ENCODE results near the gene SH3D21.

SH3D21 gene

DNA sequence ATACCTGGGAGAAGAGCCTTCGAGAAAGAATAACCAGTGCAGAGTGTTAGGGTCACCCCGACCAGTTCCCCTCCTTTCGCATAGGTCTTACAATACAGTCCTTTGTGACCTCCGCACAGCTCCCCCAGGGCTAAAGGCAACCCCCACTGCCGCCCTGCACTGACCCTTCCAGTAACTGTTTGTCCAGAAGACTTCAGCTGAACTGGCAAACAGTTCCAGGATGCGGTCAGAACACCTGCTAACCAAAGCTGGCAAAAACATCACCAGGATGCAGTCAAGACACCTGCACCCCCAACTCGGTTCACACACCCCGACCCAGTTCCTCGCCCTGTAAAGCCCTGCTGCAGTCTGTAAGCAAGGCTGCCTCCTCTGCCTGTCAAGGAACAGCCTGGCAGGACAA, 23.6 kb downstream of the SH3D21 start:
- no peak for DNase-seq (ENCODE audit: low read depth in 2 of 2)

DNA sequence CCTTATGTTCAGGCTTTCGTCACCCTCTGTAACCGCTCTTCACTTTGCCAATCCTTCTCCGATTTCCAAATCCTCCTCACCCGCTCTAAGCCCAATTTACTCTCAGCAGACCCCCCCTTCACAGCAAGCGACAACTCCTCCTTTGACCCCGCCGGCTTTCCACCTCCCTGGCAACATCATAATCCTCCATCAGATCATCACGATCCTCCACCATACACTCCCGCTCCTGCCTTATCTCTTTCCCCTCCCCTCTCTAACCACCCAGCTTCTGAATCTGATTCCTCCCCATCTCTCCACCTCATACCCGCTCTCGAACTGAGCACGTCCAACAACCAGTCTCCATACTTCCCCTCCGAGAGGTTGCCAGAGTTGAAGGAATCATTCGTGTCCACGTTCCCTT, 24.8 kb downstream of the SH3D21 start:
- DNase-seq (ENCODE audit: low read depth in 2 of 2) = no peak

DNA sequence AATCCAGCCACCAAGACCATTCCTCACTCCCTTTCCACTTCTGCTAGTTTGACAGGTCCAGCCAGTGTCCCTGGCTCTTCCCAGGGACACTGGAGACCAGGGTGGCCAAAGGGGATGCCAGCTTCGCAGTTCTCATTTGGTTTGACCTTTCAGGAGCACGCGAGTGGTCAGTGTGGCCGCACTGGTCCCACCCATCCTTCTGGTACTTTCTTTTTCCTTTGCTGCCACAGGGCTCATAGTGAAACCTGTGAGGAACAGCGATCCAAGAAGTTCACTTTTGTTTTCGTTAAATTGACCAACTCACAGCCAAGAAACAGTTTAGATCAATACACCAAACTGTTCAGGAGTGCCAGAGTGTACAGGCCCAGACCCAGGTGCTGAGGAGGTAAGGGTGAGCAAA, 31.7 kb downstream of the SH3D21 start:
- no peak for DNase-seq (ENCODE audit: low read depth in 2 of 2)

DNA sequence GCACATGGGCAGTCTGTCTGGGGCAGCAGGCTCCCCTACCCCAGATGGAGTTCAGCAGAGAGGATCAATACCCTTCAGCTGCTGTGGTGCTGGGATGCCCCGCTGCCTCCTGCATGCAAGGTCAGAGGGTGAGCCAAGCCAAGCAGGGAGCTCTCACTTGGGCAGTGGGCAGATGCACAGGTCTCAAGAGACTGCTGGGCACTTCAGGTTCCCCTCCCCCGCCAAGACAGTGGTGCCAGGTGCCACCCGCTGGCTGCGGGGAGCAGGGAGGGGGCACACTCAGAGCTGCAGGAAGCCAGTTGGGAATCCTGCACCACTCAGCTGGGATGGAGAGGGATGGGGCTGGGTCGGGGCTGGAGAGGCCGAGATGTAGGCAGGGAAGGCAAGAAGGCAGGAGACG, 33.0 kb downstream of the SH3D21 start:
- DNase-seq (ENCODE audit: low read depth in 2 of 2) = no peak

DNA sequence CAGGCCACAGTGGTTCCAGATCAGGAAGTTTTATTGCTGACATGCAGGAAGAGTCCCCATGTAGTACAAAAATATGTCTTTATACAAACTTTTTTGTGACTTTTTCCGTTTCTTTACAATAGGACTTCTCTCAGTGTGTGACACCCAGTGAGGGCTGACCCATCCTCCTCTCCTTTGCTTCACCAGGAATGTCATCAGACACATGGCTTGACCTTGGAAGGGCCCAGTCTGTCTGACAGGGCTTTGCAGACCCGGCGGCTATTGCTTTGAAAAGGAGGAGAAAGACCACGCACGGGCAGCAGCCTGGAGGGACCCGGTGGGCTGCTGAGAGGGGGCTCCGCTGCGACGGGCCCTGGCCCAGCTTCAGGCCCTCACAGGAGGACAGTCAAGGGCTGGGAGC, 33.4 kb downstream of the SH3D21 start:
- DNase-seq (ENCODE audit: low read depth in 2 of 2) = no peak

DNA sequence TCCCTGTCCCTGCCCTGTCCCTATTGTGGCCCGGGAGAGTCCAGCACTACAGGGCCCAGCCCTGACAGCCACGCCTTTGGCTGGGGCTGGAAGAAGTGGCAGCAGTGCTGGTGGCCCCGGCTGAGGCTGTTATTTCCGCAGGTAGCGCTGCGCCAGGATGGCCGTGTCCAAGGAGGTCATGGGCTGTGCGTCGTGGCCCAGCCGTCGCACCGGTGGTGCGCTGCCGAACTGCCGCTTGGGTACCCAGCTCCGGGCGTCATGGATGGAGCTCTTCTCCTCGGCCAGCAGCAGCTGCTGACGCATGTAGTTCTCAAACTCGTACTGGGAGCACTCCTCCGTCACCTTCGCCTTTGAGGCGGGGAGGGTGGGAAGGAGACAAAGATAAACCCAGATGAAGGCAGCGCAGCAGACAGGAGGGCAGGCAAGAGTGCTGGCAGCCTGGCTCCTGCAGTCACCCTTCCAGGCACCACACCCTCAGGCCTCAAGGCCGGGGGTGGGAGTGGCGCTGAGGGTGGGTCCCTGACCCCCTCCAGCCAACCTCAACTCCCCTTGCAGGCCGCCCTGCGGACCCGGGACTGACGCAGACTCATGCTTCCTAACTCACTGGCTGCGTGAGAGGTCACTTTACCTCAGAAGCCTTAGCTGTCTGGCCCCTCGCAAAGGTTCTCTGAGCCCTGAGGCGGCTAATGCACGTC, 35.6 kb downstream of the SH3D21 start:
- no peak for DNase-seq (ENCODE audit: low read depth in 2 of 2)

DNA sequence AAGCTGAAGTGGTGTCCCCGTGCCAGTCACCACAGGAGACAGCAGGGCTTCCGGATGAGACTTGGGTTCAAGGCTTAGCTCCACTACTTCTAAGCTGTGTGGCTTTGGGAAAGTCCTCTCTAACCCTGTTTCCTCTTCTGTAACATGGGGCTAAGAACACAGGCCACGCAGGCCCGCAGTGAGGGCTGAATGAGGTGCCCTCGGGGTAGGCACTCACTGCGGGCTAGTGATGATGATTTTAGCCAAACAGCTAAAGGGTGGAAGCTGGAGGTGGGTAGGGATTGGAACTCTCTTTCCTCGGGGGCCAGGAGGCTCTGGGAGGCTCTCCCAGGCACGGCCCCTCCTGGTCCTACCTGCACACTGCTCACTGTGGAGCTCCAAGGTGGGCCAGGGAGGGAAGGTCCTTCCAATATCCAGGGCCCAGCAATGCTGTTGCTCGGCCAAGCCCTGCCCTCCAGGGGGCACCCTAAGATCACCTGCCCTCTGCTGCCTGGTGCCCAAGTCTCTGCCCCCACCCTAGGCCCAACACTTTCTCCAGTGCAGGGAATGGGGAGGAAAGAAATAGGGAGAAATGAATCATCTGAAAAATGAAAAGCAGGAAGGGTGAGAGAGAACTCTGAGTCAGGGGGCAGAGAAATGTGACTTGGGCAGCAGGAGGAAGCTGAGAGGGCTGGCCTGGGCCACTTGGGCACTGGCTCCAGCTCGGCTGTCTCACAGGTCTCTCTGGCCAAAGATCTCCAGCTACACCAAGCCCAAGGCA, 36.4 kb downstream of the SH3D21 start:
- DNase-seq (ENCODE audit: low read depth in 2 of 2) = peak in 1 of 2 donors; percentile 20

DNA sequence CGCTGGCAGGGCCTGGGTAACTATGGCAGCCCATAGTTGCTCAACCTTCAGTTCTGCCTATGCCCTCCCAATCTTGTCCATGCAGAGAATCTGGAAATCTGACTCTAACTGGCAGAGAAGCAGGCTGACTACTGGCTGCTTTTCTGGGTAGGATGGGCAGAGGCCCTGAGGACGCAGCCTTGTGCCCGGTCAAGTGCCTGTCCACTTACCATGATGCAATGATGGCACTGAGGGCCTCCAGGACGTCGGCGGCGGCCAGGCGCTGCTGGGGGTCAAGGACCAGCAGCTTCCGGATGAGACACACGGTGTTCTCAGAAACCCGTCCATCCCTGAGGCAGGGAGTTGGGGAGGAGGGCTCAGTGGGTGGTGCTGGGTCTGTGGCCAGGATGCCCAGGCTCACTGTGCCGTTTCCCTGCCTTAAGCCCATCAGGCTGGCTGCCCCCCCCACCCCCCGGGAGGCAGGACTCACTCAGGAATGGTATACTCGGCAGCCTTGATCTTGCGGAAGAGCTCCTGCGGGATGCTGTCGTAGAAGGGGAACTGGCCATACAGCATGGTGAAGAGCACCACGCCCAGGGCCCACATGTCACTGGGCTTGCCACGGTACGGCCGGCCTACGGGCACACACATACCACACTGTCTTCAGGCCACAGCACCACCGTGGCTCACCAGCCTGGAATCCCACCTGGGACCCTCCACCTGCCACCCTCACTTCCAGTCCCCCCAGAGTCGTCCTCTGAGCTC, 37.7 kb downstream of the SH3D21 start:
- no peak for DNase-seq (ENCODE audit: low read depth in 2 of 2)

DNA sequence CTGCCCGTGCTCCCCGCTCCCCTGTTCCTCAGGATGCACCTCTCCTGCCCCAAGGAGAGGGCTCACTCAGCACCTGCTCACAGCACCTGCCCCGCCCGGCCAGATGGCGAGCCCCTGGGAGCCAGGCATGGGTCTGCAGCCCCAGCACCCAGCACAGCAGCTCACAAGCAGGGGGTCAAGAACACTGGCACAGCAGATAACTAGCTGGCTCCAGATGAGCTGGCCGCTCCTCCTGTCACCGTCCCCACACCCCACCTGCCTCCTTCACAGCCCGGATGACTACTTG, 38.2 kb downstream of the SH3D21 start:
- DNase-seq (ENCODE audit: low read depth in 2 of 2) = no peak

DNA sequence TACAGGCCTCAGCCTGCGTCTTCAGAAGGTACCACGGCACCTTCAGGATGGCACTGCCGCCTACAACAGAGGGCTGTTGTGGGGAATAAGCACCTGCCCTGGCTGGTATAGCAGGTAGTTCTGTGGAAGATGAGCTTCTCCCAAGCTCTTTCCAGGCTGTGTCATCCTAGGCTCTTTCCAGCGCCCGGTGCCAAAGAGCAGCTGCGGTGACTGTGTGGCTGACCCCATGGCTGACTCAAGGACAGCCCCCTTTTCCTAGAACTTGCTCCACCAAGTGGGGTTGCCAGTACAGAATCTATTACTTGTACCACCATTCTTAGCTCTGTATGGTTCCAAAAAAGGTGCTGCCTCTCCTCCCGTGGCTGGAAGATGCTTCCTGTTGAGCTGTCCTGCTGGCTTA, 39.2 kb downstream of the SH3D21 start:
- no peak for DNase-seq (ENCODE audit: low read depth in 2 of 2)

DNA sequence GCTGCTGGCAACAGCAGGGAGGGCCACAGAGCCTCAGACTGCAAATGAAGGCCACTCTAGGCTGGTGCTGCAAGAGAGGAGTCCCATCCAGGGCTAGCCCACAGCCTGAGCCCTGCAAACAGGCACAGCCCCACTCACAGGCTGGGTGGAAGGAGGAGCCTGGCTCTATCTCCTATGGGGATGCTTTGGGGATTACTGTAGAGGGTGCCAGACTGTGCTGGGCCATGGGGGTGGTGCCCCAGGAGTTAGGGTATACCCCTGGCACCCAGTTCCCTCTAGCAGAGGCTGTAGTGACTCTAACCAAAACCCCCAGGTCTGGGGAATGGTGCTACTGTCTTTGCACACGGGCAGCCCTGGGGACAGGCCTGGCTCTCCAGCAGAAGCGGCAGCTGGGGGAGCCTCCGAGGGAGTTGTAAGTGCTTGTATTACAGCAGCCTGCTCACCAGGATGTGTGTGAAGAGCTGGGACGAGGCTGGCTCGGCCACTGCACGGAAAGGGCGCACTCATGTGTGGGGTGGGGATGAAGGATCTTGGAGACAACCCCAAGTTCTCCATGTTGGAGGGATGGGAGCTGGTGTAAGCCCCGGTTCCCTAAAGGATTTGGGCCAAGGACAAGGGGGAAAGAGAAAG, 40.7 kb downstream of the SH3D21 start:
- no peak for DNase-seq (ENCODE audit: low read depth in 2 of 2)

DNA sequence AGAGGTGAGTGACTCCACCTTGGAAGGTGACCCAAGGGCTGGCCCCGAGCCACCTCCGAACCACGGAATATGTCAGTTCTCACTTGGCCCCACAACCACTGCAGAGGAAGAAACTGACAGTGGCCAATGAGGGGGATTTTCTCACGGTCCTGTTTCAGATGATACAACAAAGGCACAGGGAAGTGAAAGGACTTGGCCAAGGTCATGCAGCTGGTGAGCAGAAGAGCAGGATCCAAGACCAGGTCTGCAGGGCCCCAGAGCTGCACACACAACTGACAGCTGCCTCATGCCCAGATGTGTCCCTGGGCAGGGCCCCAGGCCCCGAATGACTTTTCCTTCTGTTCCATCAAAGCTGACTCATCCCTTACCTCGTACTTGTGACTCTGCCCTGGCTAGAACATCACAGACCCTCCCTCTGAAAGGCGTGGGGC, 43.1 kb downstream of the SH3D21 start:
- DNase-seq (ENCODE audit: low read depth in 2 of 2) = no peak

DNA sequence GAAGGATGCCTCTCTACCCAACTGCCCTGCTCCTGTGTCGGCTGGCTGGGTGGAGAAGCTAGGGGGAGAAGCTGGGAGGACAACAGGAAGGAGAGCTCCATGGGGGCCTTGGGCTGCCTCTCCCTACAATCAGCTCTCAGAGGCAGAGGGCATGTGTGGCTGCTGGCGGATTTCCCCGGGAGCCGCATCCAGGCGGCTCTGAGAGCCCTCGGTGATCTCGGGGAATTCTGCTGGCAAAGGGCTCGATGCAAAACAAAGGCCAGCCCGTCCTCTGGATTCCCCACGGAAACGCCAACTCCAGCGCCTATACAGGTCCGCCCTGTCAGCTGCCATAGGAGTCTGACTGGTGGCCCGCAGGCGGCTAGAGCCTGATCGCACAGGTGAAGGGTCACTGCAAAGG, 43.7 kb downstream of the SH3D21 start:
- DNase-seq (ENCODE audit: low read depth in 2 of 2) = no peak

DNA sequence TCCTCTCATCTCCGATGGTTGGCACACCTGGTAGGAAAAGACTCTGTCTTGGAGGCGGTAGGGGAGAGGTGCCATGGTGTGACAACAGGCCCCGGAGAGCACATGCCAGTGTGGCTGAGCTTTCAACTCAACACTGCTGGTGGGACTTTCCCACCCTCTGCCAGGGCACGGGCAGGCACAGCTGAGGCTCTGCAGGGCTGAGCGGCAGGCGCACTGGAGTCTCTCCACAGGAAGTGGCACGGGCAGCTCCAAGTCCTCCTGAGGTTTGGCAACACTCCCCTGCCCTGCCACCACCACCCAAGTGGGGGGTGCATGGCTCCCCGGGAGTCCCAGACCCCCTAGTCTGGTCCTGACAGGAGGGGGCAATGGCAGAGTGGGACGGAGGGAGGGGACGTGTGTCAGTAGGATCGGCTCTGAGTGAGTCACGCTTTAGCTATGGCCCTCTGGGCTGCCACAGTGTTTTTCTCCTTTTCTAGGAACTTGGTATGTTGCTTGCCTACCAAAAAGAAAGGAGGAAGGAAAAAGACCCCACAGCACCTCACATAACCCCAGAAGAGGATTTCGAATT, 44.6 kb downstream of the SH3D21 start:
- peak in 1 of 2 donors; percentile 31 for DNase-seq (ENCODE audit: low read depth in 2 of 2)

DNA sequence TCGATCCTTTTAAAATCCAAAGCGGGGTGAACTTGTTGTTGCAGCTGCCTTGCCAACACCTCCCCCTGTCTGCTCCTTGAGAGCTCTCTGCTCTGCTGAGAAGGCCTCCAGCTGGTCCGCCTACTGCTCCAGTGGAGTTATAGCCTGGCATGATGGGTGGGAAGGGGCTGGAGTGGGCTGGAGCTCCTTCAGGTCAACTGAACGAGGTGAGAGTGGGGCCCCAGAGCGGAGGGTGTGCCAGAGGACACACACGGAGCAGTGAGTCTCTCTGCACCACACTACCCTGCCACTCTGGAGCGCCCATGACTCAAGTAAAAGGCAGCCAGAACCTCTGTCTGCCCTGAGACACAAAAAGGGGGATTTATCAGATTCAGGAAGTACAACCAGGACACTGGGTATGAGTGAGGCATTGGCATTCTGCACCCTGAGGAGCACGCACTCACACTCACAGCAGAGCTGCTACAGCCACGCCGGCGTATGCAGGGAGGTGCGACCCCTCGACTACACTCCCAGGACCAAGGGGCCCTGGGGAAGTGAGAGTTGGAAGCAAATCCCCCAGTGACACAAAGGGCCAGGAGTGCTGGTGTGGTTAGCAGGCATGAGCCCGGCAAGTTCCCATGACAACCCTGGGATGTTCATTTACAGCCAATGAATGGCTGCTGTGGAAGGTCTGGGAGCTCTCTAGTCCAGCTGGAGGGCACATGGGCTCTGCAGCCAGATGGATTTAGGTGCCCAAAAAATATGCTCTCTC, 45.2 kb downstream of the SH3D21 start:
- DNase-seq (ENCODE audit: low read depth in 2 of 2) = no peak

DNA sequence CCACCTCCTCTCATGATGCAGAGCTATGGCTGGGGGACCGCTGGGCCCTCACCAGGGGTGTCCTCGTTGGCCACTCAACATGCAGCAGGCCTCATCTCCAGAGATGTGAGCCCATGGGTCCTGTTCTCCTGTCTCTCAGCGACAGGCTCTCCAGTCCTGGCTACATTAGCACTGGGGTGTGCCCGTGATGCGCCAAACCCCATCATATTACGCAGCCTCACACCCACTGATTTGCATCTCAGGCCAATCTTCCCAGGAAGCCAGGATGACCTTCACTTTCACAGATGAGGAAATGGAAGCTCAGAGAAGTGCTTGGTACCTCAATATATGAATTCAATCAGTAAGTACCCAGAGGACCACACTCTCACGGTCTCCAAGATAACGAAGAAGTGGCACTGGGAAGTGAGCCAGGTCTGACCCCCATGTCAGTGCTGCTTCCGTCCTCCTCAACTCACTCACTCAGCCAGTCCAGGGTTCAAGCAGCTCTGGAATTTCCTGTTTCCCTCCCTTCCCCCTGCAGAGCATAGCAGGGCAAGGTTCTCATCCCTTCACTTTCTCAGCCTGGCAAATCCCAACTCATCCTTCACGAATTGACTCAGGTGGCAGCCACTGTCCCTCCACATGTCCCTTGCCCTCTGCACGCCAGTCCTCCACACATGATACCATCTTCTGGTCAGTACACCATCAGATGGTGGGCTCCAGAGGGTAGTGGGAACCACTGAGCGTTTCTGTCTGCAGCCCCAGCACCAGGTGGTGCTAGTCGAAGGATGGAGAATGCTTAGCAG, 46.1 kb downstream of the SH3D21 start:
- no peak for DNase-seq (ENCODE audit: low read depth in 2 of 2)

DNA sequence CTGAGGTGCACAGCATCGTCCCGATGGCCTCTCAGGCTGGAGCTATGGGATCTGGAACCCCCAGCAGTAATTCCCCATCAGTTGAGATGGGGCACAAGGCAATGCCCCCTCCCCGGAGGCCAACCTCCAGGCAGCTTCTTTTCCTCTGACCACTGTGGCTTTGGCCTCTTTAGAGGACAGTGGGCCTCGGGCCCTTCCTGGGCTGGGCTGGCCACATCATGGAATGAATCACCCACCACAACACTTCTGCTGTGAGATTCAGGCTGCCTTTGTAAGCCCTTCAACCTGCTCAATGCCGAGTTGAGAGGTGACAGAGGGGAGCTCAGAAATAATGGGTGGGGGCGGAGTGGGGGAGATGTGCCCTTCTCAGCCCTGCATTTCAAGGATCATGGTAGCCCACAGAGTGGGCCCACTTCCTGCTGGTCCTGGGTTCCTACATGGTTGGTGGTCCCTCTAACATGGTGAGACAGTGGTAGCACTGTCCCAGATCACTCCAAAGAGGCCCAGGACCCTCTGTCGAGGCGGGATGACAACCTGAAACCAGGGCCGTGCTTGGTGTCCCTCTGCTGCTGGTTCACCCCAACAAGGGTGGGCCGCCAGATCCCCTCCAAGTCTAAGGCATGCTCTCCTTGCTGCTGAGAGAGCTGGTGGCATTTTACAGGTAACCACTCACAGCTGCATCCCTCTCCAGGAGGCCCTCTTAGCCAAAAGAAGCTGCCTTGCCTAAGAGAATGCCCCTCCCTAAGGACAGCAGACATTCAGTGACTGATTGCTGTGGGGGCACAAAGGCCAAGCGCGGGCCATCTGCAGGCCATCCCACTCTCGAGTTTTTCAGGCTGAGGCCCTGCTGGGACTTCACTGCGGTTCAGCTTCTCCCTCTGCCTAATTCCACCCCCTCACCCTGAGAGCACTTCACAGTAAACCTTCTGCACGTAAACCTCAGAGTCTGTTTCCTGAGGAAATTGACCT, 47.0 kb downstream of the SH3D21 start:
- DNase-seq (ENCODE audit: low read depth in 2 of 2) = no peak

DNA sequence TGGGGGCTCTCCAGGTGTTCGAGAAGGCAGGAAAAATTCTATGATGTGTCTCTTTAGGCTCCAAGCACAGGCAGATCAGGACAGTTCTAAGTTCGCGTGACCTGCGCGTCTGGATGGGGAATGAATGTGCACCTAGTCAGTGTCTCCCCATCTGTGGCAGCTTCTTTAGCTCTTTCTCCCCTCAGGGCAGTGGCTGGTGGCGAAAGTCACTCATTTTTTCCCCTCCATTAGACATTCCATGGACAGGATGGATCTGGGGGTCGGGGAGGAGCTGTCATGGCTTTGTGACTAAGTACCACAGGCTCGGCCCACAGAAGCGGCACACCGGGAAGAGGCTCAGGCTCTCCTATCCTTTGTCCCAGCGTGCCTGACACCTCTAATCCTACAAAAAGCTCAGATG, 48.3 kb downstream of the SH3D21 start:
- DNase-seq (ENCODE audit: low read depth in 2 of 2) = no peak

DNA sequence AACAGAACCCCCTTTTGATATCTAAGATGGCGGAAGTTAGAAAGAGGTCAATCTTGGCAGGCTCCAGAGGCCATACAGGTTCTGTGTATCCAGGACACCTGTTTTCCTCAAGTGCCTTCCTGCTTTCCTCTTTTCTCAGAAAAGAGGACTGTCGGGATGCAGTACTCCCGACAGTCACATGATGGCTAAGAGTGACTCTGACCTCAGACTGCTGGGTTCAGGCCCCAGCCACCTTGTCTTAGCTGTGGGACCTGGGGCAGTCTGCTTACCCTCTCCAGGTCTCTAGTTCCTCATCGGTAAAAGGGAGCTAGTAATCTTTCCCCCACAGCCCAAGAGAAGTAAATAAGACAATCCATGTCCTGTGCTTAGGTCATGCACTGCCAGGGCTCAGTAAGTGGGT, 49.6 kb downstream of the SH3D21 start:
- no peak for DNase-seq (ENCODE audit: low read depth in 2 of 2)

All from stimulated activated CD8-positive, alpha-beta memory T cell treated with anti-CD3 and anti-CD28 coated beads, Interleukin-15, amount 100 ng/mL, for 4 hours (primary cell).